Esophagus (tissue), 2 donors: Measurements from ENCODE around the gene MAPK1. TPM values are rescaled to one million over a fixed set of nuclear protein-coding genes. Genes with fewer than 3 reads are reported as not detected.

Source experiments
- H3K27ac ChIP-seq, 2 donors: one replicate each; pipeline ENCODE4 v1.5.1; 2013; ENCODE audit warnings: low read depth in 2 of 2, mild to moderate bottlenecking in 2 of 2, inconsistent platforms in 1 of 2, low read length in 1 of 2, moderate library complexity in 1 of 2
- H3K27me3 ChIP-seq, 2 donors: one replicate each; pipeline ENCODE4 v1.6.1; 2013; ENCODE audit warnings: low read length in 2 of 2, control low read depth in 1 of 2, mild to moderate bottlenecking in 1 of 2; ENCODE audit not compliant: insufficient read depth in 2 of 2, control insufficient read depth in 1 of 2
- H3K36me3 ChIP-seq, 2 donors: one replicate each; pipeline ENCODE4 v1.6.1; 2013; ENCODE audit warnings: low read length in 1 of 2; ENCODE audit not compliant: control insufficient read depth in 2 of 2, insufficient read depth in 2 of 2
- H3K4me1 ChIP-seq, 2 donors: one replicate each; pipeline ENCODE4 v1.6.1; 2013; ENCODE audit warnings: low read length in 1 of 2; ENCODE audit not compliant: control insufficient read depth in 2 of 2, insufficient read depth in 2 of 2
- H3K4me3 ChIP-seq, 2 donors: one replicate each; pipeline ENCODE4 v1.5.1; 2013; ENCODE audit warnings: low read length in 2 of 2, mild to moderate bottlenecking in 2 of 2, low read depth in 1 of 2, moderate library complexity in 1 of 2
- H3K9me3 ChIP-seq, 2 donors: one replicate each; pipeline ENCODE4 v1.6.1; 2013; ENCODE audit warnings: mild to moderate bottlenecking in 2 of 2, low read depth in 1 of 2, low read length in 1 of 2, moderate library complexity in 1 of 2; ENCODE audit not compliant: control insufficient read depth in 2 of 2, insufficient read depth in 1 of 2
- WGBS, 2 donors: extraction: QIAGEN DNeasy Blood & Tissue Kit; methylation state at CpG; one replicate each; pipeline ENCODE4 v1.1.7; 2013; 5-methylcytosine and 5-hydroxymethylcytosine counted together
- polyA plus RNA-seq, 2 donors: library from polyadenylated mRNA; stranded (reverse); fragments of 200-250 nt; gene quantifications; one replicate each; pipeline ENCODE4 v1.2.3, GENCODE V29; 2013
- donor health status: healthy with polysubstance abuse.
- donor health status: Bipolar disorder and iron deficiency.

The MAPK1 gene
- polyA plus RNA-seq, 2 donors, result 10.0 to 17.4 TPM

GRCh38 chr22:21714786-21715185, 152.7 kb downstream of the MAPK1 start:
- no peaks in the 10 kb centered on the region for H3K4me1 ChIP-seq
- no peaks in the 10 kb centered on the region for H3K27me3 ChIP-seq
- no peaks in the 10 kb centered on the region for H3K36me3 ChIP-seq
- H3K9me3 ChIP-seq, result no peaks in the 10 kb centered on the region
- no peak overlapping the region for H3K4me3 ChIP-seq
- 46 to 48% methylated on average over 3 of the region's 3 CpGs for WGBS, 2 donors
- H3K27ac ChIP-seq, result no peak overlapping the region

- H3K4me3 ChIP-seq, result no peak overlapping the region
- no peaks in the 10 kb centered on the region for H3K27me3 ChIP-seq
- no peak overlapping the region for H3K27ac ChIP-seq
- no peaks in the 10 kb centered on the region for H3K9me3 ChIP-seq
- H3K36me3 ChIP-seq, result no peaks in the 10 kb centered on the region
- WGBS, 2 donors, result 70 to 86% methylated on average over 32 of the region's 32 CpGs
- H3K4me1 ChIP-seq, result no peaks in the 10 kb centered on the region
Measured at GRCh38 chr22:21714059-21714770, 153.2 kb downstream of the MAPK1 start.

- 60 to 71% methylated on average over 9 of the region's 9 CpGs for WGBS, 2 donors
- Histone ChIP-seq H3K27me3 (no peaks in the 10 kb centered on the region), H3K27ac (no peak overlapping the region), H3K9me3 (no peaks in the 10 kb centered on the region), H3K4me3 (no peak overlapping the region), H3K4me1 (no peaks in the 10 kb centered on the region), H3K36me3 (no peaks in the 10 kb centered on the region)
Measured at GRCh38 chr22:21713428-21714058, 153.9 kb downstream of the MAPK1 start.

GRCh38 chr22:21712751-21713427, 154.6 kb downstream of the MAPK1 start:
- WGBS, 2 donors, result 9 to 14% methylated on average over 14 of the region's 14 CpGs
- no peak overlapping the region for H3K4me3 ChIP-seq
- no peaks in the 10 kb centered on the region for H3K9me3 ChIP-seq
- H3K27ac ChIP-seq, result no peak overlapping the region
- no peaks in the 10 kb centered on the region for H3K4me1 ChIP-seq
- no peaks in the 10 kb centered on the region for H3K36me3 ChIP-seq
- H3K27me3 ChIP-seq, result no peaks in the 10 kb centered on the region

GRCh38 chr22:21711851-21712250, 155.6 kb downstream of the MAPK1 start:
- Histone ChIP-seq H3K27ac (no peak overlapping the region), H3K27me3 (no peaks in the 10 kb centered on the region), H3K4me1 (no peaks in the 10 kb centered on the region), H3K36me3 (no peaks in the 10 kb centered on the region), H3K4me3 (no peak overlapping the region), H3K9me3 (no peaks in the 10 kb centered on the region)
- WGBS, 2 donors, result 83 to 90% methylated on average over 4 of the region's 4 CpGs

- no peaks in the 10 kb centered on the region for H3K27me3 ChIP-seq
- WGBS, 2 donors, result 64 to 67% methylated on average over 7 of the region's 7 CpGs
Measured at GRCh38 chr22:21710156-21710555, 157.3 kb downstream of the MAPK1 start.

GRCh38 chr22:21709688-21710087, 157.8 kb downstream of the MAPK1 start:
- Histone ChIP-seq H3K36me3 (no peaks in the 10 kb centered on the region), H3K27me3 (no peaks in the 10 kb centered on the region), H3K4me1 (no peaks in the 10 kb centered on the region), H3K9me3 (no peaks in the 10 kb centered on the region), H3K27ac (no peak overlapping the region), H3K4me3 (no peak overlapping the region)
- 80 to 83% methylated on average over 8 of the region's 8 CpGs for WGBS, 2 donors

More at GRCh38 chr22:21710156-21710555, 157.3 kb downstream of the MAPK1 start:
- Histone ChIP-seq H3K36me3 (no peaks in the 10 kb centered on the region), H3K4me1 (no peaks in the 10 kb centered on the region), H3K4me3 (no peak overlapping the region), H3K27ac (no peak overlapping the region), H3K9me3 (no peaks in the 10 kb centered on the region)

- no peaks in the 10 kb centered on the region for H3K36me3 ChIP-seq
- WGBS, 2 donors, result 95 to 96% methylated on average over 6 of the region's 6 CpGs
- H3K27ac ChIP-seq, result no peak overlapping the region
- H3K9me3 ChIP-seq, result no peaks in the 10 kb centered on the region
- H3K4me1 ChIP-seq, result no peaks in the 10 kb centered on the region
- no peak overlapping the region for H3K4me3 ChIP-seq
- no peaks in the 10 kb centered on the region for H3K27me3 ChIP-seq
Measured at GRCh38 chr22:21708960-21709359, 158.5 kb downstream of the MAPK1 start.

GRCh38 chr22:21707677-21708076, 159.8 kb downstream of the MAPK1 start:
- Histone ChIP-seq H3K27me3 (no peaks in the 10 kb centered on the region), H3K27ac (no peak overlapping the region), H3K4me1 (no peaks in the 10 kb centered on the region), H3K4me3 (no peak overlapping the region), H3K9me3 (no peaks in the 10 kb centered on the region), H3K36me3 (no peaks in the 10 kb centered on the region)
- WGBS, 2 donors, result 72 to 76% methylated on average over 3 of the region's 3 CpGs
